ENCODE measurements around the gene ZNF668.

ZNF668 gene

GRCh38 chr16:31085411-31085810, 11.4 kb upstream of the ZNF668 start:
- no peak for TF ChIP-seq EZH2 (IDR thresholded peaks at IDR 0.05)
- no peak for TF ChIP-seq FOXP2 (optimal IDR thresholded peaks at IDR 0.05; ENCODE audit: control extremely low read depth, extremely low read length, insufficient read depth)
- TF ChIP-seq POLR2AphosphoS5 (IDR thresholded peaks at IDR 0.05; ENCODE audit: borderline replicate concordance, low read depth, low read length): no peak
- Histone ChIP-seq H3K9ac (ENCODE audit: insufficient read length) (no peak overlapping the region), H3K27ac (no peak overlapping the region), H3K36me3 (ENCODE audit: insufficient read depth, low read length) (peaks cover 7% of the 10 kb centered on the region; the same call in 1 of the 2 replicates), H3K4me3 (no peak overlapping the region), H3K9me3 (ENCODE audit: low read depth, low read length) (no peaks in the 10 kb centered on the region)
- no peak for DNase-seq (ENCODE audit: low read depth, low spot score)

- Histone ChIP-seq H3K36me3 (ENCODE audit: insufficient read depth, low read length) (peaks cover 13% of the 10 kb centered on the region; the same call in 1 of the 2 replicates), H3K9me3 (ENCODE audit: low read depth, low read length) (no peaks in the 10 kb centered on the region), H3K4me3 (no peak overlapping the region), H3K27ac (no peak overlapping the region), H3K9ac (ENCODE audit: insufficient read length) (no peak overlapping the region)
- TF ChIP-seq POLR2AphosphoS5 (IDR thresholded peaks at IDR 0.05; ENCODE audit: borderline replicate concordance, low read depth, low read length) (no peak), FOXP2 (optimal IDR thresholded peaks at IDR 0.05; ENCODE audit: control extremely low read depth, extremely low read length, insufficient read depth) (no peak), EZH2 (IDR thresholded peaks at IDR 0.05) (no peak)
- no peak for DNase-seq (ENCODE audit: low read depth, low spot score)
Observed at GRCh38 chr16:31084584-31085302, 10.7 kb upstream of the ZNF668 start.

GRCh38 chr16:31083981-31084380, 9.9 kb upstream of the ZNF668 start:
- H3K9ac ChIP-seq (ENCODE audit: insufficient read length): no peak overlapping the region
- H3K36me3 ChIP-seq (ENCODE audit: insufficient read depth, low read length): peaks cover 17% of the 10 kb centered on the region; the same call in 1 of the 2 replicates
- no peak overlapping the region for H3K4me3 ChIP-seq
- TF ChIP-seq POLR2AphosphoS5 (IDR thresholded peaks at IDR 0.05; ENCODE audit: borderline replicate concordance, low read depth, low read length): no peak
- no peak for TF ChIP-seq FOXP2 (optimal IDR thresholded peaks at IDR 0.05; ENCODE audit: control extremely low read depth, extremely low read length, insufficient read depth)
- TF ChIP-seq EZH2 (IDR thresholded peaks at IDR 0.05): no peak
- H3K27ac ChIP-seq: no peak overlapping the region
- no peak for DNase-seq (ENCODE audit: low read depth, low spot score)
- no peaks in the 10 kb centered on the region for H3K9me3 ChIP-seq (ENCODE audit: low read depth, low read length)

- no peak for DNase-seq (ENCODE audit: low read depth, low spot score)
- TF ChIP-seq FOXP2 (optimal IDR thresholded peaks at IDR 0.05; ENCODE audit: control extremely low read depth, extremely low read length, insufficient read depth): no peak
- TF ChIP-seq POLR2AphosphoS5 (IDR thresholded peaks at IDR 0.05; ENCODE audit: borderline replicate concordance, low read depth, low read length): no peak
- H3K36me3 ChIP-seq (ENCODE audit: insufficient read depth, low read length): peaks cover 21% of the 10 kb centered on the region; the same call in 1 of the 2 replicates
- H3K27ac ChIP-seq: peak overlapping the region; percentile 68
- peak overlapping the region; percentile 19 for H3K9ac ChIP-seq (ENCODE audit: insufficient read length)
- H3K9me3 ChIP-seq (ENCODE audit: low read depth, low read length): no peaks in the 10 kb centered on the region
- H3K4me3 ChIP-seq: no peak overlapping the region
Observed at GRCh38 chr16:31083556-31083955, 9.5 kb upstream of the ZNF668 start.

- TF ChIP-seq POLR2AphosphoS5 (IDR thresholded peaks at IDR 0.05; ENCODE audit: borderline replicate concordance, low read depth, low read length): no peak
- no peak for TF ChIP-seq EZH2 (IDR thresholded peaks at IDR 0.05)
- no peak for TF ChIP-seq FOXP2 (optimal IDR thresholded peaks at IDR 0.05; ENCODE audit: control extremely low read depth, extremely low read length, insufficient read depth)
- peak overlapping the region; percentile 68 for H3K27ac ChIP-seq
- H3K9ac ChIP-seq (ENCODE audit: insufficient read length): peak overlapping the region; percentile 19
- peaks cover 26% of the 10 kb centered on the region; the same call in 1 of the 2 replicates for H3K36me3 ChIP-seq (ENCODE audit: insufficient read depth, low read length)
- no peaks in the 10 kb centered on the region for H3K9me3 ChIP-seq (ENCODE audit: low read depth, low read length)
- DNase-seq (ENCODE audit: low read depth, low spot score): no peak
- no peak overlapping the region for H3K4me3 ChIP-seq
Observed at GRCh38 chr16:31083081-31083480, 9.0 kb upstream of the ZNF668 start.

GRCh38 chr16:31082368-31083045, 8.5 kb upstream of the ZNF668 start:
- Histone ChIP-seq H3K4me3 (no peak overlapping the region), H3K27ac (peak overlapping the region; percentile 68; the same call in 1 of the 2 replicates), H3K9me3 (ENCODE audit: low read depth, low read length) (no peaks in the 10 kb centered on the region), H3K36me3 (ENCODE audit: insufficient read depth, low read length) (peaks cover 31% of the 10 kb centered on the region; the same call in 1 of the 2 replicates), H3K9ac (ENCODE audit: insufficient read length) (no peak overlapping the region)
- DNase-seq (ENCODE audit: low read depth, low spot score): no peak
- TF ChIP-seq POLR2AphosphoS5 (IDR thresholded peaks at IDR 0.05; ENCODE audit: borderline replicate concordance, low read depth, low read length): no peak
- TF ChIP-seq FOXP2 (optimal IDR thresholded peaks at IDR 0.05; ENCODE audit: control extremely low read depth, extremely low read length, insufficient read depth): no peak
- no peak for TF ChIP-seq EZH2 (IDR thresholded peaks at IDR 0.05)

GRCh38 chr16:31081428-31082351, 7.7 kb upstream of the ZNF668 start:
- TF ChIP-seq FOXP2 (optimal IDR thresholded peaks at IDR 0.05; ENCODE audit: control extremely low read depth, extremely low read length, insufficient read depth): no peak
- TF ChIP-seq EZH2 (IDR thresholded peaks at IDR 0.05): no peak
- TF ChIP-seq POLR2AphosphoS5 (IDR thresholded peaks at IDR 0.05; ENCODE audit: borderline replicate concordance, low read depth, low read length): peak; percentile 20; the same call in 1 of the 2 replicates
- Histone ChIP-seq H3K4me3 (no peak overlapping the region), H3K36me3 (ENCODE audit: insufficient read depth, low read length) (peaks cover 39% of the 10 kb centered on the region; the same call in 1 of the 2 replicates), H3K27ac (no peak overlapping the region), H3K9me3 (ENCODE audit: low read depth, low read length) (no peaks in the 10 kb centered on the region), H3K9ac (ENCODE audit: insufficient read length) (no peak overlapping the region)
- no peak for DNase-seq (ENCODE audit: low read depth, low spot score)
